Hypothalamus (tissue), 51 donors: ENCODE data around the gene OR5H1.
"Not testable (repeated sequence)": the region's sequence is repeated elsewhere in the genome, so short reads cannot be mapped to it uniquely, and the experiment has no call there.

Source experiments
- DNase-seq, 51 donors: peaks; one replicate each; lab custom pipeline; 2025; lab: John Stamatoyannopoulos, UW

The OR5H1 gene

GRCh38 chr3:98130421-98130820 is at the start of gene OR5H1:
TSS of gene OR5H1 (plus strand) at chr3:98130721. CDS start at chr3:98132698, 1,977 bp downstream.
- DNase-seq, result no peak

- DNase-seq, result no peak
These were observed 43.6 kb upstream of the OR5H1 start, which contains the start of gene OR5AC2 for GRCh38 chr3:98086873-98087272. TSS of gene OR5AC2 (plus strand) at chr3:98087173. CDS start at chr3:98087173, 0 bp downstream.

- no peak for DNase-seq
These were observed 34.6 kb upstream of the OR5H1 start for GRCh38 chr3:98095882-98096281.

GRCh38 chr3:98099848-98100247 is 30.7 kb upstream of the OR5H1 start:
- no peak for DNase-seq

GRCh38 chr3:98108162-98108561 is 22.4 kb upstream of the OR5H1 start:
- no peak for DNase-seq

GRCh38 chr3:98109807-98110549 is 20.5 kb upstream of the OR5H1 start:
- no peak for DNase-seq

GRCh38 chr3:98110550-98110908 is 20.0 kb upstream of the OR5H1 start:
- no peak for DNase-seq

GRCh38 chr3:98114264-98114663 is 16.3 kb upstream of the OR5H1 start:
- no peak for DNase-seq

- DNase-seq, result no peak
These were observed 14.8 kb upstream of the OR5H1 start for GRCh38 chr3:98115717-98116116.

- no peak for DNase-seq
These were observed 6.1 kb downstream of the OR5H1 start for GRCh38 chr3:98136631-98137030.

- DNase-seq, result not testable (repeated sequence)
These were observed 7.5 kb downstream of the OR5H1 start for GRCh38 chr3:98137826-98138557.

GRCh38 chr3:98140531-98140930 is 10.0 kb downstream of the OR5H1 start:
- no peak for DNase-seq

- no peak for DNase-seq
These were observed 16.7 kb downstream of the OR5H1 start, which contains the start of gene OR5H14 for GRCh38 chr3:98147179-98147578. TSS of gene OR5H14 (plus strand) at chr3:98147479. CDS start at chr3:98149386, 1,907 bp downstream.

- no peak for DNase-seq
These were observed 18.2 kb downstream of the OR5H1 start for GRCh38 chr3:98148751-98149150.

- not testable (repeated sequence) for DNase-seq
These were observed 18.9 kb downstream of the OR5H1 start for GRCh38 chr3:98149456-98149855.

- DNase-seq, result no peak
These were observed 20.7 kb downstream of the OR5H1 start for GRCh38 chr3:98151241-98151640.

- DNase-seq, result no peak
These were observed 35.9 kb downstream of the OR5H1 start, which contains the start of gene OR5H15 for GRCh38 chr3:98166396-98166795. TSS of gene OR5H15 (plus strand) at chr3:98166696. CDS start at chr3:98168700, 2,004 bp downstream.

- DNase-seq, result no peak
These were observed 40.5 kb downstream of the OR5H1 start for GRCh38 chr3:98171071-98171470.

- no peak for DNase-seq
These were observed 42.1 kb downstream of the OR5H1 start for GRCh38 chr3:98172621-98173020.

- DNase-seq, result no peak
These were observed 49.9 kb downstream of the OR5H1 start for GRCh38 chr3:98180319-98180890.

GRCh38 chr3:98182196-98182595 is 51.7 kb downstream of the OR5H1 start:
- no peak for DNase-seq
